ENCODE results near the gene OR10C1.

DNA sequence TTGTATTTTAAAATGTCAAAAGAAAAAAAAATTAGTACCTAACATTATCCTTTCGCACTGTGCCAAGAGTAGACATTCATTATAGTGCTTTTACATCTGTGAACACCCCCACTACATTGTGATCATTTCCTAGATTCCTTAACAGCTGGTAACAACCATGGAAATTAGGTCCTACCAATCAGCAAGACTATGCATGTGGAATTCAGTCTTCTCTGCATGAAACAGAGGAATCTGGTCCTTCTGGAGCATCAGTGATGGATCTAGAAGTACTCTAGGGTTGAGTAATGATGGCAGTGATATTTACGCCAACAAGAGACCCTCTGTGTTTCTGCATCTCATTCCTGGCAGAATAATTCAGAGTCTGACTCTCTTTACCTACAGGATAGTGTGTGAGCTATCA lies 14.9 kb upstream of the OR10C1 start:
- TF ChIP-seq, protein P1, sequence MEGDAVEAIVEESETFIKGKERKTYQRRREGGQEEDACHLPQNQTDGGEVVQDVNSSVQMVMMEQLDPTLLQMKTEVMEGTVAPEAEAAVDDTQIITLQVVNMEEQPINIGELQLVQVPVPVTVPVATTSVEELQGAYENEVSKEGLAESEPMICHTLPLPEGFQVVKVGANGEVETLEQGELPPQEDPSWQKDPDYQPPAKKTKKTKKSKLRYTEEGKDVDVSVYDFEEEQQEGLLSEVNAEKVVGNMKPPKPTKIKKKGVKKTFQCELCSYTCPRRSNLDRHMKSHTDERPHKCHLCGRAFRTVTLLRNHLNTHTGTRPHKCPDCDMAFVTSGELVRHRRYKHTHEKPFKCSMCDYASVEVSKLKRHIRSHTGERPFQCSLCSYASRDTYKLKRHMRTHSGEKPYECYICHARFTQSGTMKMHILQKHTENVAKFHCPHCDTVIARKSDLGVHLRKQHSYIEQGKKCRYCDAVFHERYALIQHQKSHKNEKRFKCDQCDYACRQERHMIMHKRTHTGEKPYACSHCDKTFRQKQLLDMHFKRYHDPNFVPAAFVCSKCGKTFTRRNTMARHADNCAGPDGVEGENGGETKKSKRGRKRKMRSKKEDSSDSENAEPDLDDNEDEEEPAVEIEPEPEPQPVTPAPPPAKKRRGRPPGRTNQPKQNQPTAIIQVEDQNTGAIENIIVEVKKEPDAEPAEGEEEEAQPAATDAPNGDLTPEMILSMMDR (IDR thresholded peaks at IDR 0.05): no peak
- TF ChIP-seq ZFX (IDR thresholded peaks at IDR 0.05; ENCODE audit: borderline replicate concordance): no peak
